Mesothelial cell of epicardium (in vitro differentiated cells): ENCODE data around the gene MSANTD1. TPM values are rescaled to one million over a fixed set of nuclear protein-coding genes. Genes with fewer than 3 reads are reported as not detected.

ENCODE experiments used
- DNase-seq, 2 experiments: peaks; one replicate each; pipeline ENCODE4 v3.0.0; 2021; ENCODE audit warnings: low spot score in 2 of 2; ENCODE audit not compliant: unreplicated experiment in 2 of 2
- H3K27ac Mint-ChIP-seq: 2 replicates; pipeline ENCODE4 v1.8.0; 2021; ENCODE audit warnings: mixed read lengths
- H3K27me3 Mint-ChIP-seq: 2 replicates; pipeline ENCODE4 v1.8.0; 2021; ENCODE audit warnings: low read depth, mixed read lengths
- H3K36me3 Mint-ChIP-seq: 2 replicates; pipeline ENCODE4 v1.8.0; 2021; ENCODE audit warnings: mixed read lengths
- H3K4me1 Mint-ChIP-seq: 2 replicates; pipeline ENCODE4 v1.8.0; 2021; ENCODE audit warnings: mixed read lengths
- H3K4me3 Mint-ChIP-seq: 2 replicates; pipeline ENCODE4 v1.8.0; 2021; ENCODE audit warnings: mild to moderate bottlenecking, moderate library complexity, mixed read lengths
- H3K9me3 Mint-ChIP-seq: 2 replicates; pipeline ENCODE4 v1.8.0; 2021; ENCODE audit warnings: mixed read lengths
- CTCF ChIP-seq: fragments of 200-600 bp; sonication (generic); IDR thresholded peaks from one replicate; pipeline ENCODE4 v1.5.0; 2021; ENCODE audit warnings: antibody characterized with exemption; ENCODE audit not compliant: unreplicated experiment
- total RNA-seq: library from RNA; stranded (reverse); gene quantifications from 3 replicates; pipeline ENCODE4 v1.2.1, GENCODE V29; 2021

Gene MSANTD1
- total RNA-seq, 1 donor from 2014 or later, result 2.6 TPM

DNA sequence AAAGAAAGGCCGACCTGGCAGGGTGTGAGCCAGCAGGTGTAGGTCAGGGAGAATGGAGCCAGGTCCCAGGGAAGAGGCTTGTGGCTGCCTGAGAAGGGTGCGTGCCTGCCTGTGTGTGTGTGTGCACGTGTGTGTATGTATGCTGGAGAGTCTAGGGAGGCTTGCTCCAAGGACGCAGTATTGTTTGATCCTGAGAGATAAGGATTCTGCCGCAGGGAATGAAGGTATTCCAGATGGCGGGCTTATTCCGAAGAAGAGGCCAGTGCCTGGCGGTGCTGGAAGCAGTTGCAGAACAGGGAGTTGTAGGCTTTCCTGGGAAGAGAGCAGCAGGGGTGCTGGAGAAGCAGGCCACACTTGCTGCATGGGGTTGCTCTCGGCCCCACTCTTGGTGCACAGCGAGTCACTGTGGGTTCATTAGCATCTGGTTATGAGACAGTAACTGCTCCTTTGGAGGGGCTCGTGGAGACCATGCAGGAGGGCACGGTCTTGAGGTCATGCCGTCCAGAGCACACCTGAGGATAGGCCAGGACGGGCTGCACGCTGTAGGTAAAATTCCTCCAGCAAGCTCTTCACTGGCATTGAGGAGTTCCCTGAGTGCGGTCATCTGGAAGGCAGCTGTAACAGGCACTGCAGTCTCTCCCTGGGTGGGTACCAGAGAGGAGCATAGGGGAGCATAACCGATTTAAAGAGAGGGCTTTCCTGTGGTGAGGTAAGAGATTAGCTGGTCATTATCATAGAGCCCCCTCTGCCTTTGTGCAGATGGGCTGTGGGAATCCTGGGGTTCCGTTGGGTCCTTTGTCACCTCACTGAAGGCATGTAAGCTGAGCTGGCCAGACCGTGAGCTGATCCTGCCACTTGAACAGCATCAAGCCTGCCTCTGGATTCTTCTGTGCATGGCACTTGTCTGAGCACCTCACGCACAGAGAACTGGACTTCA, 29.9 kb upstream of the MSANTD1 start:
- no peak for DNase-seq
- Mint-ChIP-seq H3K27me3 (no peaks in the 10 kb centered on the region), H3K27ac (no peak overlapping the region), H3K4me3 (no peak overlapping the region), H3K9me3 (no peaks in the 10 kb centered on the region), H3K36me3 (peaks cover 47% of the 10 kb centered on the region), H3K4me1 (peaks cover 6% of the 10 kb centered on the region)
- no peak for TF ChIP-seq CTCF

GRCh38 chr4:3219761-3220475, 29.0 kb upstream of the MSANTD1 start:
- no peaks in the 10 kb centered on the region for H3K27me3 Mint-ChIP-seq
- H3K4me1 Mint-ChIP-seq, result peaks cover 2% of the 10 kb centered on the region
- H3K36me3 Mint-ChIP-seq, result peaks cover 49% of the 10 kb centered on the region
- no peak overlapping the region for H3K4me3 Mint-ChIP-seq
- H3K9me3 Mint-ChIP-seq, result no peaks in the 10 kb centered on the region
- DNase-seq, result no peak
- no peak for TF ChIP-seq CTCF
- no peak overlapping the region for H3K27ac Mint-ChIP-seq

DNA sequence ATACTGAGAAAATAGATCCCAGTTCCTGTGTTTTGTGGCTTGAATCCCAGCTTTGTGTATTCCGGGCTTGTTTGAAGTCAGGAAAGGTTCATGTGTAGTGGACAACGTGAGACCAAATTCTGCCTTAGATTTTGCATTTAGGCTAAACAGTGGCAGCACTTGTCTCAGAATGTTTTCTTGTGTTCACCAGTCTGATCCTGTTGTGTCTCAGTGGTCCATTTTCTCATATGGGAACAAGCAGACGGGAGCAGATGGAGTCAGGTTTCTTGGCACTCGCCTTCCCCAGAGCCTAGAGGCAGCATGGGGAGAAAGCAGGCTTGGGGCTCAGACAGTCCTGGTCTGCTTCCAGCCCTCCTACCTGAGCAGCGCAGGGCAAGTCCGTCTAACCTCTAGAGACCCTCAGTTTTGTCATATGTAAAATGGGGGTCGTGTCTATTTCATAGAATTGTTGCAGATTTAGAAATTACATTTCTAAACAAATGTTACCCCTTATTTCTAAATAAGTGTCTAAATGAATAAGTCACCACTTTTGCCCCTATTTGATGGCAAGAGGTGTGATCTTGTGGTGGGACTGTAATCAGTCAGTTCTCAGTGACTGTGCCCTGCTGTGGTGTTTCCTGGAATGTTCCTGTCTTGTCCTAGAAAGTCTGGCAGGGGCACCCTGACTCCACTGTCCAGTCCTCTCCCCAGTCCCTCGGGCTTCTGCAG, 28.3 kb upstream of the MSANTD1 start:
- Mint-ChIP-seq H3K27ac (no peak overlapping the region), H3K4me1 (no peaks in the 10 kb centered on the region), H3K27me3 (no peaks in the 10 kb centered on the region), H3K4me3 (no peak overlapping the region), H3K36me3 (peaks cover 49% of the 10 kb centered on the region), H3K9me3 (no peaks in the 10 kb centered on the region)
- no peak for DNase-seq
- TF ChIP-seq CTCF, result no peak

DNA sequence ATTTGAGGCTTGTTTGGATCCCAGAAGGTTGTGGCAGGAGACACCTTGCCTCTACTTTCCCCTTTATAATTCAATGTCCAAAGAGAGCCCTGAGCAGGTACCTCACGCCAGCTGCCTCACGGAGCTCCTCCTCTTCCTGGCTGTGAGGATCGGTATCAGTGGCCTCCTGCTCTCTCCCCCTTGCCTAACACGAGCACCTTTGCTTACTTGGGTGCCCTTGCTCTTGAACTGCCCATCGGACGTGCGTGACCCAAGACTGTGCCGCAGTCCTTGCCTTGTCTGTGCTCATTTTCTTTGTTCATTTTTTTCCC, 27.8 kb upstream of the MSANTD1 start:
- no peak for TF ChIP-seq CTCF
- H3K27me3 Mint-ChIP-seq, result no peaks in the 10 kb centered on the region
- DNase-seq, result no peak
- no peaks in the 10 kb centered on the region for H3K9me3 Mint-ChIP-seq
- no peak overlapping the region for H3K27ac Mint-ChIP-seq
- peaks cover 47% of the 10 kb centered on the region for H3K36me3 Mint-ChIP-seq
- H3K4me3 Mint-ChIP-seq, result no peak overlapping the region
- H3K4me1 Mint-ChIP-seq, result no peaks in the 10 kb centered on the region

GRCh38 chr4:3221996-3222395, 27.0 kb upstream of the MSANTD1 start:
- Mint-ChIP-seq H3K4me3 (no peak overlapping the region), H3K27me3 (no peaks in the 10 kb centered on the region), H3K4me1 (no peaks in the 10 kb centered on the region), H3K9me3 (no peaks in the 10 kb centered on the region), H3K27ac (no peak overlapping the region), H3K36me3 (peaks cover 42% of the 10 kb centered on the region)
- DNase-seq, result no peak
- no peak for TF ChIP-seq CTCF
